ENCODE measurements around the gene BAIAP2L2. TPM values are rescaled to one million over a fixed set of nuclear protein-coding genes. Genes with fewer than 3 reads are reported as not detected.
"Not testable (repeated sequence)": the region's sequence is repeated elsewhere in the genome, so short reads cannot be mapped to it uniquely, and the experiment has no call there.

Gene BAIAP2L2, protein sequence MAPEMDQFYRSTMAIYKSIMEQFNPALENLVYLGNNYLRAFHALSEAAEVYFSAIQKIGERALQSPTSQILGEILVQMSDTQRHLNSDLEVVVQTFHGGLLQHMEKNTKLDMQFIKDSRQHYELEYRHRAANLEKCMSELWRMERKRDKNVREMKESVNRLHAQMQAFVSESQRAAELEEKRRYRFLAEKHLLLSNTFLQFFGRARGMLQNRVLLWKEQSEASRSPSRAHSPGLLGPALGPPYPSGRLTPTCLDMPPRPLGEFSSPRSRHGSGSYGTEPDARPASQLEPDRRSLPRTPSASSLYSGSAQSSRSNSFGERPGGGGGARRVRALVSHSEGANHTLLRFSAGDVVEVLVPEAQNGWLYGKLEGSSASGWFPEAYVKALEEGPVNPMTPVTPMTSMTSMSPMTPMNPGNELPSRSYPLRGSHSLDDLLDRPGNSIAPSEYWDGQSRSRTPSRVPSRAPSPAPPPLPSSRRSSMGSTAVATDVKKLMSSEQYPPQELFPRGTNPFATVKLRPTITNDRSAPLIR
- 10 to 100 TPM; 61.2 to 84.6 TPM for total RNA-seq
- long read RNA-seq, transcript BAIAP2L2-201 (15 exons, 2,065 nt): major isoform, 11 of 45 reads
- long read RNA-seq, transcript BAIAP2L2-202 (14 exons, 2,146 nt): minor isoform, 5 of 45 reads
- long read RNA-seq, partial matches to known transcripts: 24 of 45 reads
- long read RNA-seq, other reads (novel, unspliced or antisense): 5 of 45 reads

DNA sequence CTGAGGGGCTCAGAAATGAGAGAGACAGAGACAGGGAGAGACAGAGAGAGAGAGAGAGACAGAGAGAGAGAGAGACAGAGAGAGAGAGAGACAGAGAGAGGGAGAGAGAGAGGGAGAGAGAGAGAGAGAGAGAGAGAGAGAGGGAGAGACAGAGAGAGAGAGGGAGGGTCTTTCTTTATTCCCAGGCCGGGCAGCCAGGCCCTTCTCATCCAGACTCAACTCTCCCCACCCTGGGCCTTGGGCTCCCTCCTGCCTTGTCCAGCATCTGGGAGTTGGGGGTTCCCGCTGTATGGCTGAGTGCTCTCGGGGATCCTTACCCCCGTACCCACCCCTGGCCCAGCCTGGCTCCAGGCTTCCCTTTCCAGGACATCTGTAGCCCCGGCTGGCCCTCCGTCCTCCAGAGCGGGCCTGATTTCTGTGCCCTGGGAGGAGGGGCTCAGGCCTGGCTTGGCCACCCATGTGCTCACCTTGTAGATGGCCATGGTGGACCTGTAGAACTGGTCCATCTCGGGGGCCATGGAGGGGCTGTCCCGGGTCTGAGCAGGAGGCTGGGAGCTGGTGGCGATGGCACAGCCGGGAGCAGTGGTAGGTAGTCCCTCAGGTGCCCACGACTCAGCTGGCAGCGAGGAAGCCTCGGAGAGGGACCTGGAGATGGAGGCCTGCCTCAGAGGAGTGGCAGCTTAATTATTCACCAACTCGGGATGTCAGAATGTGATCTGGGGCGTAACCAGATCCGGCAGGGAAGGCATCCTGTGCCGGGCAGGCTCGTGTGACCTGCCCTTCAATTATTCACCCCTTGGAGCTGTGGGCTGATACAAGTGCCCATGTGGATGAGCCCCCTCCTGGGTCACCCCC is at the start of gene BAIAP2L2:
Gene BAIAP2L2 (minus strand): TSS at position 677 of the 855 bp plus-strand sequence. CDS start 159 bp downstream, at position 518.
- intact Hi-C loops (cut with DNase I, micrococcal nuclease): no loop called here
- ATAC-seq (peak; percentile 65), DNase-seq (peak; percentile 74 to 82)

DNA sequence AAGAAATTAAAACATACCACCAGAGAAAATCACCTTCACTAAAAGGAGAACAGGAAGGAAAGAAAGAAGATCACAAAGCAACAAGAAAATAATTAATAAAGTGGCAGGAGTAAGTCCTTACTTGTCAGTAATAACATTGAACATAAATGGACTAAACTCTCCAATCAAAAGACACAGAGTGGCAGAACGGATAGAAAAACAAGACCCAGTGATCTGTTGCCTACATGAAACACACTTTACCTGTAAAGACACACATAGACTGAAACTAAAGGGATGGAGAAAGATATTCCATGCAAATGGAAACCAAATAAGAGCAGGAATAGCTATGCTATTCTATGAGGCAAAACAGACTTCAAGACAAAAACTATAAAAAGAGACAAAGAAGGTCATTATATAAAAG is 45.2 kb upstream of the BAIAP2L2 start:
- intact Hi-C loops (cut with DNase I, micrococcal nuclease): no loop called here

DNA sequence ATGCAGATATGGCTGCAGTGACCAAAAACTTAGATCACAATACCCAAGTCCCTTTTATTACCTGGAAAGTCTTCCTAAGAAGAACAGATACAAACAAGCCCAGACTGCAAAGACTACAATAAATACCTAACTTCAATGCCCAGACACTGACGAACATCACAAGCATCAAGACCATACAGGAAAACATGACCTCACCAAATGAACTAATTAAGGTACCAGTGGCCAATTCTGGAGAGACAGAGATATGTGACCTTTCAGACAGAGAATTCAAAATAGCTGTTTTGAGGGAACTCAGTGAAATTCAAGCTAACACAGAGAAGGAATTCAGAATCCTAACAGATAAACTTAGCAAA is 44.1 kb upstream of the BAIAP2L2 start:
- DNase-seq; intact Hi-C loops (cut with DNase I, micrococcal nuclease); ATAC-seq: not testable (repeated sequence)

More for the DNA sequence above, 45.2 kb upstream of the BAIAP2L2 start:
- DNase-seq (no peak), ATAC-seq (no peak)

DNA sequence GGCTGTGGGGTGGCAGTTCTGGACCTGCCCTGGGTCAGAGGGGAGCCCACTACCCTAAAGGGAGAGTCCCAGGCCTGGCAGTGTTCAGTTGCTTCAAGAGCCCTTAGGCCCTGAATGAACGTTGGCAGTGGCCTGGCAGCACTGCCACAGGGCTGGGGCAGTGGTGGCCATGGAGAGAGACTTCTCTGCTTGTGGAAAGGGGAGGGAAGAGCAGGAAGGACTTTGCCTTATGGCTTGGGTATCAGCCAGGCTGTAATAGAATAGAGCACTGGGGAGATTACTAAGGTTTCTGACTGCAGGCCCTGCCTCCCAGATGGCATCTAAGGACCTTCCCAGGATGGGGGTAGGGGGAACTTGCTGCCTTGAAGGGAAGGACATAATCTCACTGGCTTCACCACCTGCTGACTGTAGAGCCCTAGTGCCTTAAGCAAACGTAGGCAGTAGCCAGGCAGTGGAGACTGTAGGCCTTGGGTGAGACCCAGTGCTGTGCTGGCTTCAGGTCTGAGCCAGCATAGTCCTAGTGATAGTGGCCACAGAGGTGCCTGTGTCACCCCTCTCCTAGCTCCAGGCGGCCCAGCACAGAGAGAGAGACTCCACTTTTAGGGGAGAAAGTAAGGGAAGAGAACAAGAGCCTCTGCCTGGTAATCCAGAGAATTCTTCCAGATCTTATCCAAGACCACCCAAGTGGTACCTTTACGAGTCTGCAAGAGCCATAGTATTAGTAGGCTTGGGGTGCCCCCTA is 43.5 kb upstream of the BAIAP2L2 start:
- ATAC-seq (peak; percentile 99), DNase-seq (peak in 1 of 2 donors; percentile 22)
- intact Hi-C loops (cut with DNase I, micrococcal nuclease): no loop called here

DNA sequence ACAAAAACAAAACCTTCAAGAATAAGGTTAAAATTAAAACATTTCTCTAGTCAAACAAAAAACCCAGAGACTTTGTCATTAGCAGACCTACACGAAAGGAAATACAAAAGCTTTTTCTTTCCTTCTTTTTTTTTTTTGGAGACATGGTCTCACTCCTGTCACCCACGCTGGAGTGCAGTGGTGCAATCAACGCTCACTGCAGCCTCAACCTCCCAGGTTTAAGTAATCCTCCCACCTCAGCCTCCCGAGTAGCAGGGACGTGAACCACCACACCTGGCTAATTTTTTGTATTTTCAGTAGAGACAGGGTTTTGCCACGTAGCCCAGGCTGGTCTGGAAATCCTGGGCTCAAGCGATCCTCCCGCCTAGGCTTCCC is 40.6 kb upstream of the BAIAP2L2 start:
- no peak for DNase-seq
- no peak for ATAC-seq
- intact Hi-C loops (cut with DNase I, micrococcal nuclease): no loop called here

DNA sequence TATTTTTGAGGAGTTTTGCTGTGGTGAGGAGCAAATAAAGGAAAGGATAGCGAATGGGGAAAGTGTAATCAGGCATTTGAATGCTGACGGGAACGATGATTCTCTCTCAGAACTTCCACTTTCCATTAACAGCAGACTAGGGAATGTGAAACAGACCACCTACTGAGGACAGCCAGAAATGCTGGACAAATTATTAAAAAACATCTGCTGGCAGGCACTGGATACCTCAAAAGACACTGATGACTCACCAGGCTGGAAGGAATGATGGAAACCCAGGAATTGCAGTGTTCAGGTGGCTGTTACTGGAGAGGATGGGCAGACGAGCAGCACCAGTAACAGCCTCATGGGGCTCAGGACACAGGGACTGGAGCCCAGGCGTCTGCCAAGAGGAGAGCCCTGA is 37.8 kb upstream of the BAIAP2L2 start:
- DNase-seq (no peak), ATAC-seq (no peak)
- intact Hi-C loops (cut with DNase I, micrococcal nuclease): no loop called here

DNA sequence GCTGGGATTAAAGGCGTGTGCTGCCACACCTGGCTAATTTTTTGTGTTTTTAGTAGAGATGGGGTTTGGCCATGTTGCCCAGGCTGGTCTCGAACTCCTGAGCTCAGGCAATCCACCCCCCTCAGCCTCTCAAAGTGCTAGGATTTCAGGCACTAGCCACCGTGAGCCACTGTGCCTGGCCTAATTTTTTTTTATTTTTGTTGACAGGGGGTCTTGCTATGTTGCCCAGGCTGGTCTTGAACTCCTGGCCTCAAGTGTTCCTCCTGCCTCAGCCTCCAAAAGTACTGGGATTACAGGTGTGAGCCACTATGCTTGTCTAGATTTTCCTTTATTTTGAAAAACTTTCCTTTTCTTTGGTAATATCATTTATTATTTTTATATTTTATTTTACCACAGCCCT is 35.7 kb upstream of the BAIAP2L2 start:
- intact Hi-C loops (cut with DNase I, micrococcal nuclease); ATAC-seq; DNase-seq: not testable (repeated sequence)

DNA sequence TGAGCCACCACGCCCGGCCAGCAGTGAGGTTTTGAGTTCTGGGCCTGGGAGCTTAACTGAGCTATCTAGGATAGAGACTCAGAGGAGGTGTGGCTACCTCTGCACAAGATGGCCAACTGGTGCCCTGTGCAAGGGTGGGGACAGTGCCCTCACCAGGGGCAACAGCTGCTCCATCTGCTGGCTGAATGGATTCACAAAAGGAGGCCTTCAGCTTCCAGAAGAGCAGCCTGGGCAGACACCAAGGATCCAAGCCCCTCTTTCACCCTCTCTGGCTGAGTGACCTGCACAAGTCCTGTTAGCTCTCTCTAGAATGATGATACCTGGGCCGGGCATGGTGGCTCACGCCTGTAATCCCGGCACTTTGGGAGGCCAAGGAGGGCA is 33.5 kb upstream of the BAIAP2L2 start:
- ATAC-seq (peak; percentile 83), DNase-seq (peak in 1 of 2 donors; percentile 24)
- intact Hi-C loops (cut with DNase I, micrococcal nuclease): no loop called here

DNA sequence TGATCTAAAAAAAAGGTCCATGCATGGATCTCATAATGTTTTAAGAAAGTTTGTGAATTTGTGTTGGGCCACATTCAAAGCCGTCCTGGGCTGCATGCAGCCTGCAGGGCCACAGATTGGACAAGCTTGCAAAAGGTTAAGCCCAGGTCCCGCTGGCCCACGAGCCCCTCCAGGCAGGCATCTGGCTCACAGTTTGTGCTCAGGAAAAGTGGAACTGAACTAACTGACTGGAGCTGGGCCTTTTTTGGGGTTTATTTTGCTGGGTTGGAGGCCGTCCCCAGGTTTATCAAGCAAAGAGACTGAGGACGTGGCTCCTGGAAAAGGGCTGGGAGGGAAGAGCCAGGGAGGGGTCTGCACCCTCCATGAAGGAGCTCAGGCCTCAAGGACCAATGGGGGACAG is 32.1 kb upstream of the BAIAP2L2 start:
- ATAC-seq (no peak), DNase-seq (no peak)
- intact Hi-C loops (cut with DNase I, micrococcal nuclease): no loop called here

DNA sequence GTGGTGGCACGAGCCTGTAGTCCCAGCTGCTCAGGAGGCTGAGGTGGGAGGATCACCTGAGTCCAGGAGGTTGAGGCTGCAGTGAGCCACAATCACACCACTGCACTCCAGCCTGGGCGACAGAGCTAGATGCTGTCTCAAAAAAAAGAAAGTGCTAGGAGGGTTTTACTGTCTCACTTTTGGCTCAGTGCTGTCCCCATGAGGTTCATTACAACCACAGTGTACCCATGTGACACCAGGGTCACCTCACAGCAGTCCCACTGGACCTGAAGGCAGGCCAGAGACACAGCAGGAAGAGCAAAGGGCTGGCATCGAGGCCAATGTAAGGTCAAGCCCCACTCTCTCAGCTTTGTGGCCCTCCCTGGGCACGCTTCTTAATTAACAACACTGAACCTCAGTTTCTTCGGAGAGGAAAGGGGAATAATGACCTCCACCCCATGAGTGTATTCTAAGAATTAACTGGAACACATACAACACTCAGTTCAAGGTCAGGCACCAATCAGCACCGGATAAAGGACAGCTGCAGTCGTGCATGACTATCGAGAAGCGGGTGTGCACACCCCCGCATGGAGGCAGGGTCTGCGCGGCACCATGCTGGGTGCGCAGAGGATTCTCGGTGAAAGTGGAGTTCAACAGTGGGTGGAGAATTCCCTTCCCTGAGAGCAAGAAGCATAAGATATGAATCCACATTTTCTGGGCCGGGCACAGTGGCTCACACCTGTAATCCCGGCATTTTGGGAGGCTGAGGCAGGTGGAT is 30.9 kb upstream of the BAIAP2L2 start:
- no peak for ATAC-seq
- DNase-seq: no peak
- intact Hi-C loops (cut with DNase I, micrococcal nuclease): no loop called here

DNA sequence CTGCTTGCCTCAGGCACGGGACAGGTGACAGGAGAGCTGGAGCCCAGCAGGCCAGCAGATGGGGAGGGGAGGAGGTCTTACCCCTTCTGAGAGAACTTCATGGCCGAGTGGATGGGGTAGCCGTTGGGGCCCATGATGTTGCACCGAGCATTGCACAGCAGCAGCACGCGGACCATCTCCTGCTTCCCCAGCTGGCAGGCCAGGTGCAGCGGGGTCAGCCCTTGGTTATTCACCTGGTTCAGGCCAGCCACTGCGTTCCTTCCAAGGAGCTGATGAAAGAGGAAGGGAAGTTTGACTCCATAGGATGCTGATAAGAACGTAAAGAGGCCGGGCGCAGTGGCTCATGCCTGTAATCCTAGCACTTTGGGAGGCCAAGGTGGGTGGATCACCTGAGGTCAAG is 29.4 kb upstream of the BAIAP2L2 start:
- no peak for DNase-seq
- no peak for ATAC-seq
- intact Hi-C loops (cut with DNase I, micrococcal nuclease): no loop called here

DNA sequence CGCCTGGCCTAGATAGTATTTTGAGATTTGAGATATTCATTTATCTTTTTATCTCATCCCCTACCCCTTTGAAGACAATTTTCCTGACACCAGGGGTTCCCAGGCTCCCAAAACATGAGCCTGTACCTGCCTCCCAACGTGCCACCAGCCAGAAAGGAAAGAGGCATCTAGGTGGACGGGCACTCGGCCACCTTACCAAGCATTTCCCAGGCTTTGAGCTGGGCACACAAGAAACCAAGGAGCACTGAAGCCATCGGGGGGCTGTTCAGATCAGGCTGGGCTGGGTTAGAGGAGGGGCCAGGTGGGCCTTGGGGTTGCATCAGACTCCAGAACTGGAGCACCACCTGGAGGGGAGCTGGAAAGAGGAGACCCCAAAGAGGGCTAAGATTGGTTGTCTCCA is 28.5 kb upstream of the BAIAP2L2 start:
- DNase-seq (no peak), ATAC-seq (no peak)
- intact Hi-C loops (cut with DNase I, micrococcal nuclease): no loop called here

DNA sequence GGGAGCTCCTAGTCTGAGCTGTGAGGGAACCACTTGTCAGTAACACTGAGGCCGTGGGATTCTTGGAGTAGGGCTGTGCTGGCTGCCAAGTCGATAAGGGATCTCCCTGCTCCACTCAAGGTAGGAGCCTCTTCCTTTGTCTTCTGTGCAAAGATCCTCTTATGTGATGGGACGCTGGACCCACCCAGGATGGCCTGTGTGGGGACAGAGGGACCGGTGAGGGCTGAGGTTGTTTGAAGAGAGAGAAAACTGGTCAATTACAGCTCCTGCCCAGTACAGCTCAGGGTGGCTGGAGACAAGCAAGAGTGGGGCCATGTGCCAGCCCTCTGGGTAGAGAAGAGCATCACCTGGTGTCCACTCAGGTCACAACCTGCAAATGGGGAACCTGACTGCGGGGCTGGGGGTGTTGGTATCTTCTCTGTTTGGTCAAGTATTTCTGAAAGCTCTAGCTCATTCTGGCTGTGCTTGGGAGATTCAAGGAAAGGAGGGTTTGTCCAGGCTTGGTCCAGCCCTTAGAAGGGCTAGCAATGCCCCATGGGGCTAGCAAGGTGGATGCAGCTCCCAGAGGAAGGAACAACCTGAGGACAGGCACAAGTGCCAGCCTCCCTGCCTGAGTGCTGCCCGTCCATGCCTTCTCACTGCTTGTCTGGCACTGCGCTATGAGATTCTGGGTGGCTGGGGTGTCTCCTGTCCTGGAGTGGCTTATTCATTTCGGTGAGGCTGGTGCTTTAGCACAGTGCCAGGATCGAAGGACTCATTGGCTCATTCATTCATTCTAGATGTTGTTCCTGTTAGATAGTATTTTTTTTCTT is 27.6 kb upstream of the BAIAP2L2 start:
- ATAC-seq (no peak), DNase-seq (no peak)
- intact Hi-C loops (cut with DNase I, micrococcal nuclease): no loop called here

DNA sequence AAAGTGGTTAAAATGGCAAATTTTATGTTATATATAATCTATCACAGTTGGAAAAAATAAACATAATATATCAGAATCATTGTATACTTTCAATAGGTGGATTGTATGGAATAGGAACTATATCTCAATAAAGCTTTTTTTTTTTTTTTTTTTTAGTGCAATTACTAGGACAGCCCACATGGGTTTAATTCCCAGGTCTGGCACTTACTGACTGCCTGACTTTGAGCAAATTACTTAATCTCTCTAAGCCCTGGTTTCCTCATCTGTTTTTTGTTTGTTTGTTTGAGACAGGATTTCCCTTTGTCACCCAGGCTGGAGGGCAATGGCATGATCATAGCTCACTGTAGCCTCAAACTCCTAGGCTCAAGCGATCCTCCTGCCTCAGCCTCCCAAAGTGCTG is 26.1 kb upstream of the BAIAP2L2 start:
- DNase-seq (no peak), ATAC-seq (no peak)

DNA sequence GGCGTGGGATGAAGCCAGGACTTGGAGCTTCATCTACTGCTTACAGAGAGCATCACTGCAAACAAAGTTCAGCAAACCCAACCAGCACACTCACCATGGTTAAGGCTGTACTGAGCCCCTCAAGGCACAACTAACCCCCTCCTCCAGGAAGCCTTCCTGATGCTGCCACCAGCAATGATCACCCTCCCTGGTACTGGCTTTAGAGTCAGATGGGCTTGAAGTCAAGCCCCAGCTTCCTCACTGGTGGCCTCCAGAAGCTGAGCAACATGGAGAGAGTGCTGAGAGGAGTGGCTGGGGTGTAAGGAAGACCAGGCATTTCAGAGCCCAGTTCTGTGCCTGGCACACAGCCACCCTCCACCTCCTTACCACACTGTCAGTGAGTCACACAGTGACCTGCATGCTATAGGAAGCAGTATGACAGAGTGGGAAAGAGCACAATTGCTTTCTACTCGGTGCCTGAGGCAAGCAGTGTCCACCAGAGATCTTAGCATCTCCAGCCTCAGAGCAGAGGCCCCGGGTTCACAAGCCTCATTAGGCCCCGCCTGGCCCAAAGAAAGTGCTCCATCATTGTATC is 24.7 kb upstream of the BAIAP2L2 start:
- ATAC-seq: no peak
- intact Hi-C loops (cut with DNase I, micrococcal nuclease): no loop called here
- DNase-seq: no peak

More for the DNA sequence above, 26.1 kb upstream of the BAIAP2L2 start:
- intact Hi-C loops (cut with DNase I, micrococcal nuclease): no loop called here

DNA sequence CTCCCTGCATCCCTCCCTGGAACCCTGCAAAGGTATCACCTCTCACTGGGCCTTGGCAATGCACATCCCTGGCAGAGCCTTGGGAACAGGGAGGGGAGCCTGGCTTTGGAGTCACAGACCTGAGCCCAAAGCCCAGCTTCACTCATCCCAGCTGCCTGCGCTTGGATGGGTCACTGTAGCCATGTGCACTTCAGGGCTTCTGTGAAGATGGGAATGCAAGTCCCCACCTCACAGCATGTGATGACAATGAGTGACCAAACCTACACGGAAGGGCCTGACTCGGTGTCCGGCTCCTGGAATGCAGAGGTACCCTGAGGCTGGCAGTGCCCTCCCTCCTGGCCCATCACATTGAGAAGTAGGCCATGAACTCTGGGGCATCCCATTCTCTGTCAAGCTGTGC is 22.8 kb upstream of the BAIAP2L2 start:
- intact Hi-C loops (cut with DNase I, micrococcal nuclease): no loop called here
- ATAC-seq (no peak), DNase-seq (no peak)

DNA sequence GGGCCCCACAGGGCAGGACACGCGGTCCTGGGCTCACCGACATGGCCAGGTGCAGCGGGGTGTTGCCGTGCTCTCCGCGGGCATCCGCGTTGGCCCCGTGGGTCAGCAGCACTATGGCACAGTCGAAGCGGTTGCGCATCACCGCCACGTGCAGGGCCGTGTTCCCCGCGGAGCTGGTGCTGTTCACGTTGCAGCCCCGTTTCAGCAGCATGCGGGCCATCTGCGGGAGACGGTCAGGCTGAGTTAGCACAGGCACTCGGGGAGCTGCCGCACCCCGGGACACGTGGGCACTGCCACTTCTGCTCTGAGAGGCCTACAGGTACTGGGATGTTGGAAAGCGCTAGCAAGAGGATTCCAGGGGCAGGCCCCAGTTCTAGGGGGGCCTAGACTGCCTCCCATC is 22.3 kb upstream of the BAIAP2L2 start:
- ATAC-seq (no peak), DNase-seq (no peak)
- intact Hi-C loops (cut with DNase I, micrococcal nuclease): no loop called here
